GM19455 (cell line): ENCODE data around the gene VN1R5.

Source experiments
- ATAC-seq: cut with Tn5 transposase; IDR thresholded peaks from one replicate; pipeline ENCODE4 v1.9.1; 2021; ENCODE audit not compliant: unreplicated experiment

VN1R5 gene

DNA sequence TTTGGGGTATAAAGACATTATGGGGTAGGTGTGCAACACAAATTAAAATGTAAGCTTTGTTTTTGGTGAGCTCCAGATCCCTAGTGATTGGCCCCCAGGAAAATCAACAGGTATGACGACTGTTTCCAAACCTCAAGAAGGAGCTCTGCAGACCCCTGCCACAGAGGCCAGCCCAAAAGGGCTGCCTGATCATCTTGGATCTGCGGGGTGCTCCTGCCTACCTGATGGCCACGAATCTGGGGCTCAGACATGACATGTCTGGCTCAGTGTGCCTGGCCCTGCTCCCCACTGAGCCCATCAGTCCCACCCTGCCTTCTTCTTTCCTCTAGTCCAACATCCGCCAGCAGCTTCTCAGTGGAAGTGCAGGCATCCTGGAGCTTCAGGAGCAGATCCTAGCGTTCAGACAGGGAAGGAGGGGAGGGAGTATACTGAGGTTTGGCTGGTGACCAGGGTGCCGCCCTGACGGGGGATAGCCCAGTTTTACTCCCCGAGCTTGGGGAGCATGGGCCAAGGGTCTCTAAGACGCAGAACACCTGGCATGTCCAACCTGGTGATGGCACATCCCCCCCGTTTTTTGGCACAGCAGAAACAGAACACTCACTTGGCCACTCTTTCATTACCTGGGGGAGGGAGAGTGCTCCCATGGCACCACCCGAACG, 44.0 kb downstream of the VN1R5 start:
- no peak for ATAC-seq

DNA sequence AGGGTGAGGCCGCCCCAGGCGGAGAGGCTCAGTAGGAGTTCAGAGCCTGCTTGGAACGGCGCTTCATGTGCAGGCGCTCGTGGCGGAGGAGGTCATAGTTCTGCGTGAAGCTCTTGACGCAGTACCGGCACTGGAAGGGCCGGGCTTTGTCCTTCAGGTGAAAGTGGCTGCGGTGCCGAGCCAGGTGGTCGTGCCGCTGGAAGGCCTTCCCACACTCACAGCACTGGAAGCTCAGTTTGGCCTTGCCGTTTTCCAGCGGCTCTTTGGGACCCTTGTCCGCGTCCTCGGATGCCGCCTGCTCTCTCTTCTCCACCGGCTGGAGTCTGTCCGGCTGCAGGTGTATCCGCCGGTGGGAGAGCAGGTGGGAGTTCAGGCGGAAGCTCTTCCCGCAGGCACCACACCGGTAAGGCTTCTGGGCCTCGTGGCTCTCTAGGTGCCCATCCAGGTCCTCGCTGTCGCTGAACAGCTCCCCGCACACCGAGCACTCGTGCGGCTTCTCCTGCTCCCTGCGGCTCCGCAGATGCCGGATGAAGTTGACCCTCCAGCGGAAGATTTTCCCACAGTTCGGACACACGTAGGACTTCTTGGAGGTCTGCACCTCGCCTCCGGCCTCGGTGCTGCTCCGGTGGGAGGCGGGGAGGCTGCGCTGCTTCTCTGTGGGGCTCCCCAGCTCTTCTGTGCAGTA, 44.8 kb downstream of the VN1R5 start:
- no peak for ATAC-seq

DNA sequence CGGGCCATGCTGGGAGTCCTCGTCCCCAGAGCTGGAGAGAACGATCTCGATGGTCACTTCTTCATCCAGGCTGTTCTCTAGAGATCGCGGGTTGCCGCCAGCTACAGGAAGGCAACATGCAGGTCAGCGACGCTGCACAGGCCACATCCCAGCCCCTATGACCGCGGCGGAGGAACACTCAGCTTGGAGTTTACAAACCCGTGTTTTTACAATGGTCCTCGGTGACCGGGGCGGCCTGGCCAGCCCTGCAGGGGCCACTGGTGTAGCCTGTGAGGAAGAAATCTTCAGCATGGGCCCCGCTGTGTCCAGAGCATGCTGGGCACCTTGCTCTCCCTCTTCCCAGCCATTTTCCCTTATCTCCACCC, 45.3 kb downstream of the VN1R5 start:
- no peak for ATAC-seq

DNA sequence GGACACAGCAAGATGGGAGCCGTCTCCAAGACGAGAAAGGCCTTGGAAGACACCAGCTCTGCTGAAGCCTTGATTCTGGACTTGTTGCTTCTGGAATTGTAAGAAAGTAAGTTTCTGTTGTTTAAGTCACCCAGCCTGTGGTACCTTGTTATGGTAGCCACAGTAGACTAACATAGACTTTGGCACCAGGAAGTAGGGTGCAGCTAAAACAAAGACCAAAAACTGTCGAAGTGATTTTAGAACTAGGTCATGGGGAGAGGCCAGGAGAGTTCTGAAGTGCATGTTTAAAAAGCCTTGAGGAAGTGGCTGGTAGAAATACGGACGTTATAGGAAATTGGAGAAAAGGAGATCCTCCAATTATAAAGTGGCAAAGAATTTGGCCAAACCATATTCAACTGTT, 47.3 kb downstream of the VN1R5 start:
- no peak for ATAC-seq

DNA sequence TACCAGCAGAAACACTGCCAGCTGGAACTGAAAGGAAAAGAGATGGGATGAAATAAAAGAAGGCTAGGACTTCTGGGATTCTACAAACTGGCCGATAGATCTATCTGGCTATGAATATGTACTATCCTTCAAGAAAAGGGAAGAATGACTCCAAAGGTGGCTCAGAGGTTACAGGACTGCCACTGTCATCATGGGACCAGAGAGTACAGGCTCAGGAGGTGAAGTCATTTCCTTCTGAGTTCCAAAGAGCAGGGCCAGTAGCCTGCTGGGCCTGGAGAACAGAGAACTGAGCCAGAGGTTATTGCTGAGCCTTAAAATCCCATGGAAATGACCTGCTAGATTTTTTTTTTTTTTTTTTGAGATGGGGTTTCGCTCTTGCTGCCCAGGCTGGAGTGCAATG, 48.2 kb downstream of the VN1R5 start:
- ATAC-seq: no peak
